ENCODE measurements around the gene MYLK4.

MYLK4 gene

DNA sequence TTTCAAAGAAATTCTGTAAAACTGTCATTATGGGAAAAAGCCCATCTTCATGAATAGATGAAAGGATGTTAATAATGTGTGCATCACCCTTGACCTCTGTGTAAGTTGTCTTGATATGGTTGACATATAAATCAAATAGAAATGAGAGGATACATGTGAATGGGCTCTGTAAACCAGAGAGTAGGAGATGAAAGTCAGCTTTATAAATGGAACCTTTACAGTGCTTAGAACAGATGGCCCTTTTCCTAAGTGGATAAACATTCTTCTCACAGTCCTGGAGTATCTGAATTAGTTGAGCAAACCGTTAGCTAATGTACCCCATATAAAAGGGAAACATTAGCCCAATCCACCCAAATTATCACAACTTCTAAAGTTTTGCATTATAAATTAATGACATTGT lies 57.5 kb downstream of the MYLK4 start:
- DNase-seq = no peak

DNA sequence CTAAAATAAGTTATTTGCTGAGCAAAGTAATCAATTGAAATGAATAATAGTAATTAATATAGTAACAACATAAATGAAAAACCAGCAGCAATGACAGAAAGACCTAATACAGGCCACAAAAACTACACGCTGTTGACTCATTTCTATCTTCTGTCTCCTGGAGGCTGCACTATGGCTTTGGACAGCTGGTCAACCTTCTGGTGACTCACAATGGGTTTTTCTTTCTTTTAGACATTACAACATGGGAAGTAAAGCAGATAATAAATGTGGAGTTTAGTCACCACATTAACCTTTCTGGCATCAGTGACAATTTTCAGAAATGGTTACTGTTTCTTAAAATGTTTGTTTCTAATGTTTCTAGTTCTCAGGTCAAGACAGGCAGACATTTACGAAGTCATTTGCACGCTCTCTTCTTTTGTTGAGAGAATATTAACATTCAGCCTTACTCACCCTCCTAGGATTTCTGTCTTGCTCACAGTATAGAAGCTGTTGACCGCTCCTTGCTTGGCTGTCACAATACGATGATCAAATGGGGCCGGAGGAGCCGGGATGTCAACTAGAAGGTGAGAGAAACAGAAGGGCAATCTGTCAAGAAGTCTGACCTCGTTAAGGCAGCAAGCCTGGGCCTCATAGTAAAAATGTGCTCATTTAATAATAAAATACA lies 62.2 kb downstream of the MYLK4 start:
- DNase-seq = no peak

DNA sequence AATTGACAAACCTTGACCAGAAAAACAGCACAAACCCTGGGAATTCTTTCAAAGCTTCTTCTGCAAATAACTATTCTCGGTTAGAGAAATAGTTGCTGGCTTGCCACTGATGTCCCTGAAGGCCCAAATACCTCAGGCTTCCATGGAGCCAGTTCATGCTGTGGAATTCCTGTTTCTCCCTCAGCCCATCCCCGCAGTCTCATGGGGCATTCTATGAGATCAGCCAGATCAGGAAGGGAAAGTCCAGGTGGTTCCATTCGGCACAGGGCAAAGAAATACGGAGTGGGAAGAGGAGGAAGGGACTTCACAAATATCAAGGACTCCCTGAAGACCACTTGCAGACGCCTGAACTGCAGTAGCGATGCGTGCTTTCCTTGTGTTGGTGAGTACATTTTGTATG lies 63.3 kb downstream of the MYLK4 start:
- DNase-seq = no peak

DNA sequence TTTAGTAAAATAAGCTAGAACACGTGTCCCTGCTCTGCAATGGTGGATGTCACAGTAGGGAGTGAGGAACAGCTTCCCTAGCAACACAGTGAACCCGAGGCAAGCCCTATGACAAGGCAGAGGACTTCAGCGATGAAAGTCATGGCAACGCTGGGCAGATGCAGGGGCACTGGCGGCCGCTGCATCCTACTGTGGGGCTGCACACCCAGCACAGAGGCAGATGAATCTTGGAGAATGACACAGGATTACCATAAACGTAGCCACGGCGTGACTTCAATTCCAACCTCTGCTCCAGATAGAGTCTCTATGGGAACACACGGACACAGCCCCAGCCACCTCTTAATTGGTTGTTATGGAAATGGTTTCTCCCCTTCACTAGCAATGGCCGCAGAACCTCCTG lies 64.2 kb downstream of the MYLK4 start:
- DNase-seq = no peak

DNA sequence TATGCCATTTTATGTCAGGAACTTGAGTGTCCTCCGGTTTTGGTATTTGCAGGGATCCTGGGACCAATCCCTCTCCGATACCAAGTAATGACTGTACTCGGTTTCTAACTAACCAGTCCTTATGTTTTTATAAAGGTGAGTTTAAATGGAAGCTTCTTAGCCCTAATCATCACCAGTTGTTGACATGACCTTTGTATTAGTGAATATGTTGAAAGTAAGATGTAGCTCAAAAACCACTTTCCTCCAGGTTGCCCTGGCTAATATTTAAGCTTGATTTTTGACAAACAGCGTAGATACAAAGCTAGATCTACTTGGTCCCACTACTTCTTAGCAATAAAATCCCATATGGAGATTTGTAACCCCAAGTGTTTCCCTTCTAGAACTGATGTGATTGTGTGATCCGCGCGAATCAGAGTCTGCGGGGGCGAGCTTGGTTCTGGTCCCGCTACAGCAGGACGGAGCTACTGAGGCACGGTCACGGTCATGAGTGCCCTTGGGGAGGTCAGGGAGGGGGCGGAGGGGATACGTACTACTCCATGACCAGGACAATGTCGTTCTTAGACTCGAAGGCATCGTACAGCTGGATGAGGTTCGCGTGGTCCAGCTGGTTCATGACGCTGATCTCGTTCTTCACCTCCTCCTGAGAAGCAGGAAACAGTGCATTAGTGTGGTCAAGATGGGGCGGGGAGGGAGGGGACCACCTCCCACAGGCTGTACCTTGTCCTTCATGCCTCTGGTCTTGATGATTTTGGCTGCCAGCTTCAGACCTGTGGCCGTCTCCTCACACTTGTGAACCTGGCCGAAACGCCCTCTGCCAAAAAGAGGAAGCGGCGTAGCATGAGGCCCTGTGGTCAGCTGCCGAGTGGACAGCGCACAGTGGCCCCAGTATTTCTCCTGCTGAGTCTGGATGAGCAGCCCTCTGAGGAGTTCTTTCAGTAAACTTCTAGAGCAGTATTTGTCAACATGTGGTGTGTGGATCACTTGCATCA lies 65.7 kb downstream of the MYLK4 start:
- DNase-seq = no peak

DNA sequence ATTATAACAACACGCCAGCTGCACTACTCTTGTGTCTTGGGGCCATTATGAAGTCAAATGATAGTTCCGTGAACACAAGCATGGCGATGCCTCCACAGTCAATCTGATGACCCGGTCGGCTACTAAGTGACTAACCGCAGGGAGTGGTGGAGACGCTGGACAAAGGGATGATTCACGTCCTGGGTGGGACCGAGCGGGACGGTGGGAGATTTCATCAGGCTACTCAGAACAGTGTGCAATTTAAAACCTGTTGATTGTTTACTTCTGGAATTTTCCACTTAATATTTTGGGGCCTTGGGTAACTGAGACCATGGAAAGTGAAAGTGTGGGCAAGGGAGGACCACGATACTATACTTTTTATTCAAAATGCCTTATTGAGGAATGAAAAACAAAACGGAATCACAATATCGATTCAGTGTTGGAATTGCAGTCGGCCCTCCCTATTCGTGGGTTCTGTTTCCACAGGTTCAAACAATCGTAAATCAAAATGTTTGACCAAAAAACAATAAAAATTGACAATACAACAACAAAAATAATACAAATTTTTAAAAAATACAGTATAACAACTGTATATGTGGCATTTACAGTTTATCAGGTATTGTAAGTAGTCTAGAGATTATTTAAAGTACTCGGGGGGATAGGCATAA lies 66.5 kb downstream of the MYLK4 start:
- no peak for DNase-seq

DNA sequence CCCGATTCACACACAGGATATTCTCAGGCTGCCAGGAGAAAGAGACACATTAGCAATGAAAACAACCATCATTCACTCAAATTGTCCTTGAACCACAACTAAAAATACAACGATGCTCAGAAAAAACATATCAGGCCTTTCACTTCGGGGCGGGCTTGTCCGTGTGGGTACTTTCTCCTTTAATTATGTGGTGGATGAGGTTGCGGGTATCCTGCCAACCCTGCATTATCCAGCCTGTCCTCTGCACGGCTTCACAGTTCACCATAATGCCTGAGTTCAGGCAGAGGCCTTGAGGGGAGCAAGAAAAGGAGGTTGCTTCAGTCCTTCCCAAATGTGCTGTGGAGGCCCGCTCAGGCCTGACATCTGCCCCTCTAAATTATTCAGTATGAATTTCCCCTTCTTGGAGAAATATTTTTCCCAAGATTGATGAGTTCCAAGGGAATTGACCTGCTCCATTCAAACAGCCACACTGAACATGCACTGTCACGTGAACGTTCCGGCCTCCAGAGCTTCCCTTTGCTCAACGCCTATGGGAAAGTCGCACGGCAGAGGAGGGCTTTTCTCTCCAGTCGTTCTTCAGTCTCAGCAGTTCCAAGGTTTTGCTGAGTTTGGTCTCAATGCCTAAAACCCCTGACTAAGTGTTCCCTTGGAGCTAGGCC lies 70.3 kb downstream of the MYLK4 start:
- no peak for DNase-seq

DNA sequence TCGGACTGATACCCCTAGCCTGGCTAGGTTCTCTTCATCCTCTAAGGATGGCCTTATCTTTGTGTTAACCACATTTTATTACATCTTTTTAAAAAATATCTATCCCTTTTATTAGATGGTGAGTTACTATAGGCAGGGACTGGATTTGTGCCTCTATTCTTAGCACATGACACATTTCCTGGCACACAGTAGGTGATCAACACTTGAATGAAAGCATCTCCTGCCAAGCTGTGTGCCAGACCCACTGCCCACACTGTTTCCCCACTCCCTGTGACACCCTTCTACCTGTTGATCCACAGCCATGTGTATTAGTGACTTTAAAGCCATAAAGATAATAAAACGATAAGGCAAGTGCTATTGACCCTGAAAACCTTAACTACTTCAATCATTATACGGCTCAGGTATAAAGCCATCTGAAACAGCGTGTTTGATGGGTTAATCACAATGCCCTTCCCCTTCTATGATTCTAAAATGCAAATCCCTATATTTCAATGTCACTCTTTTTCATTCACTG lies 73.6 kb downstream of the MYLK4 start:
- no peak for DNase-seq

DNA sequence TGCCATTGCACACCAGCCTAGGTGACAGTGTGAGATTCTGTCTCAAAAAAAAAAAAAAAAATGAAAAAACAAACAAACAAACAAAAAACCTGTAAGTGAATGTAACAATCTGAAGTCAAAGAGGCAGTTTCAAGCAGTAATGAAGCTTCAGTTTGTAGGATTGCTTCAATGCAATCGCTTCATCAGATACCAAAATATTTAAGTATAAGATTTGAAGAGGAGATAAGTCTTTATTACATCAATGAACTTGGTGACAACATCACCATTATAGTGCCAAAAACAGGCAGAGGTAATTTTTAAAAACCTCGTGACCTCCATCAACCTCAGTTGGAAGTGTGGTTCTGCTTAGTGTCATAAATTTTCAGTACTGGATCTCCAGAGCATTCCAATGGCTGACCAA lies 74.7 kb downstream of the MYLK4 start:
- no peak for DNase-seq

DNA sequence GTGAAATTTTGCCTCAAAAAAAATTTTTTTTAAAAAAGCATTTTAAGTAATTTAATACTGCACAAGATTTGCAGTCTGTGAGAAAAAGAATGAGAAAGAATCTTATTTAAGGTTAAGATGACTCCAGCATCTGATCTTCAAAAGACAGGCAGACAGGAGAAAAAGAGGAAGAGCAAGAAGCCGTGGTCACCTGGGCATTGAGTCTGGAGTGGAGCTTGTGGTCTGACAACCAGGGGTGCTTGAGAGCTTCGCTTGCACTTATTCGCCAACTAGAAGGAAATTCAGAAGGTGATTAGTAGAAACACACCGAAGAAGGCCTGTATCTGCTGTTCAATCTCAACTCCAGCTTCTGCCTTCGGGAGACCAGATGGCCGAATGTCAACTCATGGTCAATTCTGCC lies 75.9 kb downstream of the MYLK4 start:
- no peak for DNase-seq

DNA sequence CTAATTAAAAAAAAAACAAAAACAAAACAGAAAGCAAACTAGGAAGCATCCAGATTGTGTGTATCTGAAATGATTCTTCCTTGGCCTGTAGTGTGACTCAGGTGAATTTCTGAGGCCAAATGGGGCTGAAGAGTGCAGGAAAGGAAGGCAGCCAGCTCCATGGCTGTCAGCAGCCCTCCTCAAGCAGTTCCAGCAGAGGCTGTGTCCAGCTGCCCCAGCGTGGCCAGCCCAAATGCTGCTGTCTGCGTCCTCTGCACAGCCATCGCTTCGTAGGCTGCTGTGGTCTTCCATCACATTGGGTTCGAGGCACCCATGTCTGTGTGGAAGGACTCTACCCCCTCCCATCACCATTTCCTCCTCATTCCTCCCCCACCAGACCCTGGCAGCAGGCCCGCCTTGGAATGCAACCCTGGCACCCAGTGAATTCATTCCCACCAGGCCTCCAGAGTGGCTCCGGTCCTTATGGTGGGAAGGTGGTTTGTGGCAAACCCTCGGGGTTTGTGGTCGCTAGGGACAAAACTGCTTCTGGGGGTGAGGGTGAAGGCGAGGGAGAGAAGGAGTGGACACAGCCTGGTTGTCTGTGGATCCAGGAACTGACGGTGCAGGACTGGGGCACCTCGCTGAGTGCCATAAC lies 81.5 kb downstream of the MYLK4 start:
- DNase-seq = no peak

DNA sequence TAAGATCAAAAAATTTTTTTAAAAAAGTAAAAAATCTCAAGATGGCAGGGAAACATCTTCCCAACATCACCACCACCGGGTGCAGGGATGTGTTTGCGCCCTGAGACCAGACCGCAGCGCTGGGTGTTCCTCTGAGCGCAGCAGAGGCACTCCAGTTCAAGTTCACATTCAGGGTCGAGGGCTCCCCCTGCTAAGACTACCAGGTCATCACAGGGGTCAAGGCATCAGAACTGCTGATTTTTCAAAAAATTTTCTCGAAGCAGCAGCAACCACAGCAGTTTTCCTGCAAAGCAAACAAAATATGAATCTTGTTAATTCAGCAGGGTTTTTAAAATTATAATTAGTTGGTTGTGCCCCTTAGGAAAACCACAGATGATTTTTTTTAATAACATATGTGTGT lies 83.1 kb downstream of the MYLK4 start:
- no peak for DNase-seq

DNA sequence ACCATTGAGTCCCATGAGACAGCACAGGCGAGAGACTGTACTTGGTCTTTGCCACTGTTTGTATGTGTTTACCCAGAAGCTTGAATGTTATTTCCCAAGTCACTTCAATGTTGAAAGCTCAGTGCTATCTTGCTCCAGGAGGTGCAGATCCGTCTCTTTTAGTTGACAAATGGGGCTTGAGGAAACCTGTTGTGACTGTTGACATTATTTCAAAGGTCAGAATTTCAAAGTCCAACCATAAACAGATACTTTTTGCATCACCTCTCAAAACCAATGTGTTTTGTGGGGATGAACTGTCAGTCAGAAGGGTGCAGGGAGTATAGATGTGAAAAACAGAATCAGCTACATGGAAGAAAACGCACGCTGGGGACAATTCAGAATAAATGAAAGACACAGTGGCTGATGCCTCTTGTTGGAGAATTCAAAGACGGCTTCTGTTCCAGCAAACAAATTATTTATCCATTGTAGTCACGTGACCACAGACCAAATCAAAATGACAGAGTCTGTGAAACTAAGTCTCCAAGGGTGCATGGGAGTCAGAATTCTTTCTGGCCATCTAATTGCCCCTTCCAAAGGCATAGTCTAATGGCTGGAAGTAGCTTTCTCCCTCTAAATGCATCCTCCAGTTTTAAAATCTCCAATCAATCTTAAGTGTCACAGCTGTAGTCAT lies 83.7 kb downstream of the MYLK4 start:
- no peak for DNase-seq

DNA sequence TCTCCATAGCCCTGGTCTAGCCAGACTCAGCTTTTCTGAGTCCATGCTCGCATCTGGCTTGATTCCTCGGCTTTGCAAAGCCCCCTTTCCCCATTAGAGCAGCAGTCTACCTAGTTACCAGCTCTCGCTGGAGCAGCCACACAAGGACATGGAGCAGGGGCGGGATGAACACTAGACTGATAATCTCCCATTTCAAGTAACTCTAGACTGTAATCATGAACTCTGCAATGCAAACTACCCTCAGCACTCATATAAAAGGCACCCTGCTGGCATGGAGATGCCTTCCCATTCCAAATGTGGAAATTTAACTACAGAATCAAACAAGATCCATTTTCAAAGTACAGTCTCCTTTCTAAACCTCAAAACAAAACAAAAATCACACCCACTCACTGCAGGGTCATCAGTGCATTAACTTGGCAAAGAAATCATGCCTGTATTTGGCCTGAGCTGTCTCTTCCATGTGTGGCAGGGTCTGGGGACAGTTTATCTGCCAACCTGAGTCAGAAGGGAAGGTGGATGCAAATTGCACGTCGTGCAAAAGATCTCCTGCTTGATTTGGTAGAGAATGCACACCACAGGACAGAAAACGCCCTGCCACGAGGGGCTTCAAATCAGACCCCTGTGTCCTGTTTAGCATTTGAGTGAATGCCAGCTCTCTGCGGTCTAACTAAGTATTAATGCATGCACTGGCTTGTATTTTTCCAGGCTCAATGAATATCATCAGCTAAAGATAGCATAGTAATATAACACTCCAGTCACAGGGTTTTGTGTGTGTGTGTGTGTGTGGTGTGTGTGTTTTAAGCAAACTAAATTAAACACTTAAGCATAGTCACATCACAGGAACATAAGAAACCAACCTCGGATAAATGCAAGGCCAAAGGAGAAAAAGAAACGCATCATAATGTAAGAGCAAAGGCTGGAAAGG lies 85.3 kb downstream of the MYLK4 start:
- no peak for DNase-seq

DNA sequence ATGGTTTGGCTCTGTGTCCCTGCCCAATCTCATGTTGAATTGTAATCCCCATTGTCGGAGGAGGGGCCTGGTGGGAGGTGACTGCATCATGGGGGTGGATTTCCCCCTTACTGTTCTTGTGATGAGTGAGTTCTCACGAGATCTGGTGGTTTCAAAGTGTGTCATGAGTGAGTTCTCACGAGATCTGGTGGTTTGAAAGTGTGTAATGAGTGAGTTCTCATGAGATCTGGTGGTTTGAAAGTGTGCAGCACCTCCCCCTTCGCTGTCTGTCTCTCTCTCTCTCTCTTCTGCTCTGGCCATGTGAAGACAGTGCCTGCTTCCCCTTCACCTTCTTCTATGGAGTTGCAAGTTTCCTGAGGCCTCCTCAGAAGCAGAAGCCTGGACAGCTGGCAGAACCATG lies 87.6 kb downstream of the MYLK4 start:
- DNase-seq = no peak

DNA sequence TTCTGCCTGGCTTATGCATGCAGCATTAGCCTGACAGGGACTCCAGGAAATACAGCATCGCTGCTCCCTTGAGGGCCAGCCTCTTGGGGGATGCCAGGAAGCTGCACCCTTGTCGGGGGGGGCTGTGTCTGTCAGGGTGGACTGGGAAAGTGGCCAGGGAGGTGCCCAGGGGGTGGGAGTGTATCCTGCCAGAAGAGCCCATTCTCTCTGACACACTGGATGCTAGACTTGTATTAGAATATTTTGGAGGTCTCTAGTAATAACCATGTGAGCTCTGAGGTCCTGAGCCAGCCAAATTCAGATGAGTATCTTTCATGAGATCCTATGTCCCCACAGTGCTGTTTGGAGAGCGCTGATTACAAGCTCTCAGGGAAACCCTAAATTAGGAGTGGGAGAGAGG lies 89.1 kb downstream of the MYLK4 start:
- DNase-seq = no peak

DNA sequence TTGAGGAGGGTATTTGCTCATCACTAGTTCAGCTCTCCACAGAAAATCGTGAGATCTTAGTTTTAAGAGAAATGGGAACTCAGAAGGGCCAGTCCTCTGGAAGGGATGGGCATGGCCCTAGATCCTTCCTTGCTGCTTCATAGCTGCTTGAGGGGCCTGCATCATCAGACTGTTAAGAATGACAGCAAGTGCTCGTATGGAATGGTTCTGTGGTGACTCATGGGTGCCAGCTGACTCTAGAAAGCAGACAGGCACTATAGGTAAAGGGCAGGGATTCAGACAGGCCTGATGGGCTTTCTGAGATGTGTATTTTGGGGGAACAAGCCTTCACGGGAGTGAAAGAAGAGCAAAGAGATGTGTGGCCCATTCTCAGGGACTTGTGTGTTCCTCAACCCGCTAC lies 90.8 kb downstream of the MYLK4 start:
- DNase-seq = no peak

DNA sequence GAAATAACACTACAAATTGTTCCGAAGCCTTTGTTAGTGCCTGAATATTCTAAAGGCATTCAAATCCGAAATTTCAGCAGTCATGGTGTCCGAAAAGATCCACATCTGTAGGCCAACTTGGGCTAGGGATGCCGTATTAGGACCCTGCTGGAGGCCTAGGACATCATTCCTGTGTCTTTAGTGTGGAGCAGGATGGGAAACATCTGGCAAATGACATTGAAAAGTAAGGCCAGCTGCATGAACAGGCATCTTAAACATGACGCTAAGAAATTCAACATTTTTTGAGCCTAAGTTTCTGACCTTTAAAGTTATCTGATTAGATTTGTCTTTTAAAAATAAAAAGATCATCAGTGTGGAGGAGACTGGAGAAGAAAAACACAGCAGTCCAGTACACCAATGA lies 91.3 kb downstream of the MYLK4 start:
- DNase-seq = no peak

DNA sequence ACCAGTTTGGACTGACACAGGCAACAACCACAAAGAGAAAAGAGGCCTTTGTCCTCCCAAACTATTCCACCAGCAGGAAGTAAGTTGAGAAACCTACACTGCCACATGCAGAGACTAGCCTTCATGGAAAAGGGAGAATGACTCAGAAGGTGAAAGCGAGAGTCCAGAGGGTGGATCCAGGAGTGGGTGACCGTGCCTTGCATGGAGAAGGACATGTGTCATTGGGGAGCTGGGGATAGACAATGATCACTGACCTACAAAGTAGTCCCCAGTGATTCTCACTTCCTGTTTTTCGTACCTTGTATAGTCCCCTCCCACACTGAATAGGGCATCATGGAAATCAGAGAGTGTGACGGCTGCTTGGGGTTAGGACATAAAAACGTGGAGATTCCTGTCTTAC lies 91.9 kb downstream of the MYLK4 start:
- DNase-seq = no peak

DNA sequence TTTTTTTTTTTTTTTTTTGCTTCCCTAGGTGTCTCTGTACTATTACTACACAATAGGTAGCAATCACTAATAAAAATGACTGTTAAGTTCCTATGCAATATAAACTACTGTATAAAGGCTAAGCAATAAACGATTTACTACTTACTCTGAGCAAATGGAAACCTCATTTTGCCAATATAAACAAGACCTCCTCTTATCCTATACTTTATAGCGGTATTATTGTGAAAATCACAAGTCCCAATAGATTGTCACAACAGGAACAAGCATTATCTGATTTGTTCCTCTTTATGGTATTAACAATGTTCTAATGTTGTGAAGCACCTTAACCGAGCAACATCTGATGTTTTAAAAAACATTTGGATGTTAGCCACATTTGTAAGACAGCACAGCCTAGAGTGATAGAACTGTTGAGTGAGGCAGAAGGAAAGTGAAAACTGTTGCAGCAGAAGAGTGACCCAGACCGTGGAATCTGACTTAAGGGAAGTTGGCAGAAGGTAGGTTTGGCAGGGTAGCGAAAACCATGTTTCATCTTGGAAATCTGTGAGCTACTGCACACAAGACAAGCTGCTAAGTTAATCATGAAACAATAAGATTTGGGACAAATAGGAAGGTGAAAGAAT lies 94.2 kb downstream of the MYLK4 start:
- DNase-seq = no peak

Data from CD4-positive, alpha-beta T cell treated with Interferon alpha-2 for 1 hour (primary cell).